HG02623 (cell line): Measurements from ENCODE around the gene SNORC.

Experiments
- ATAC-seq: cut with Tn5 transposase; IDR thresholded peaks from one replicate; pipeline ENCODE4 v1.9.1; 2021; ENCODE audit warnings: moderate library complexity; ENCODE audit not compliant: unreplicated experiment

SNORC gene

DNA sequence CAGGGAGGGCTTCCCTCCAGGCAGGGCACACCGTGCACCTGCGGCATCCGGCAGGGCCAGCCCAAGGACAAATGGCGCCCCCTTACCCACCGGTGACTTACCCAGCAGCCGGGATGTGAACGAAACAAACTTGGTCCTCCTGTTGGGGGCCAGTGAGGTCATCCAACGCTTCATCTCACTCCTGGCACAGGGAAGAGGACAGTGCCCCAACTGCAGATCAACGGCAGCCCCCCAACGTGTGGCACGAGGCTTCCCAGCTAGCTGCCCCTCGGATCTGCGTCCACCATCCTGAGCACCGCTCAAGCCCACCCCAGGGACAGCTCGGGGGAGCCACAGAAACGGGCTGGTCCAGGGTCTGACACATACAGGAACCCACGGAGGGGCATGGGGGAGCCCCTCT lies 12.0 kb downstream of the SNORC start:
- ATAC-seq, result no peak

DNA sequence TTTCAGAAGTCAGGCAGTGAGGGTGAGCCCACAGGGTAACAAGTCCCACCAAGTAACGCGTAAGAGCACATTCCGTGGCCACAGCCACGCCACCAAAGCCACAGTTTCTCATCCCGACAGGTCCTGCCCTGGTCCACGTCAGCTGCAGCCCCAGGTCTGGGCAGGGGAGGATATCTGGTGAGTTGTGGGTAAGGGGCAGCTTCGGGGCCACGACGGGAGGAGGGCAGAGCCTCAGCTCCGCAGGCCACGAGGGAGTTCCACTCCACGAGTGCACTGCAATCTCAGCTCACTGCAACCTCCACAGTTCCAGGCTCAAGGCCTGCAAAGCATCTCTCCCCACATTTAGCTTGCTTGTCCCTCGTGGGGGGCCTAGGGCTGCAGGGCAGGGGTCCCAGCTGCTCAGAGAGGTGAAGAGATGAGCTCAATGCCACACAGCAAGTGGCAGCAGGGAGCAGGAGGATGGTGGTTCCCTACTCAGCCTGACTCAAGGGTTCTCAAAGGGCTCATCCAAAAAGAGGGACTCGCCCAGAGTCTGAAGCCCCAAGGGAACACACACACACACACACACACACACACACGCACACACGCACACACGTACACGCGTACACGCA lies 12.5 kb downstream of the SNORC start:
- ATAC-seq, result no peak

DNA sequence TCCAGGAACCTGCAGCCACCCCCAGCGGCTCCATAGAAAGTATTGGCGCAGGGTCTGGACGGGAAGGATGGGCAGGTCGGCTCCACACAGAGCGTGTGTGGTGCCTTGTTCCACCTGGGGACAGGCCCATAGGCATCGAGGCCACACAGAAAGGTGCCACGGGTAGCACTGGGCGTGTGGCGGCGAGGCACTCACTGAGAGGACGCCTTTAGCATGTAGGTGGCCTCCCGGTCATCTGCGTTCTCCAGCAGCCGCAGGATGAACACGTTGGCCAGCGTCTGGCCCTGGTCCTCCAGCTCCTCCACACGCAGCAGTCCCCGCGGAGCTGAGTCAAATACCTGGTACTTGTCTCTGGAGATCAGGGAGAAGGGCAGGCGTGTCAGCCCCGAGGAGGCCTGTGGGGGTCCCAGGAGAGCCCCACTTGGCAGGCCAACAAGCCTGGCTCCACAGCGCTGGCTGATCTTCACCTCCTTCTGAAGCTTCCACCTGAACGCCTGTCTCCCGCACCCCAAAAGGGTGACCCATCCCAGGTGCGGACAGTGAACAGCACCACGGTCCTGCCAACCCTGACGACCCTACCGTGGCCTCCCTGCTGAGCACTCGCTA lies 13.2 kb downstream of the SNORC start:
- ATAC-seq, result no peak

DNA sequence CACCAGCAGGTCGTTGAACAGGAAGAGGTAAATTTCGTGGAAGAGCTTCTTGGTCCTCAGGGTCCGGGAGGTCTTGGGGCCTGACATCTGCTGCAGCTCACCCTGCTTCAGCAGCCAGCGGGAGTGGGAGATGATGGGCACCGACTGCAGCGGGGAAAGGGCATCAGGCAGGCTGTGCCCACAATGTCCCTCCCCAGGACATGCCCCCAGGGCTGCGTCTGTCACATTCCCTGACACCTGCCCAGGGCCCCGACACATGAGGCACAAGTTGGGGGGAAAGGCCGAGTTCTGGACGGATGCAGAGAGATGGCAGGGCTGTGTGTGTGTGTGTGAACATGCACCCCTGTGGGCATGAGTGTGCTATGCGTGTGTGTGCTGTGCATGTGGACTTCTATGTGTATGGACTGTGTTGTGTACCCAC lies 13.9 kb downstream of the SNORC start:
- ATAC-seq, result no peak

DNA sequence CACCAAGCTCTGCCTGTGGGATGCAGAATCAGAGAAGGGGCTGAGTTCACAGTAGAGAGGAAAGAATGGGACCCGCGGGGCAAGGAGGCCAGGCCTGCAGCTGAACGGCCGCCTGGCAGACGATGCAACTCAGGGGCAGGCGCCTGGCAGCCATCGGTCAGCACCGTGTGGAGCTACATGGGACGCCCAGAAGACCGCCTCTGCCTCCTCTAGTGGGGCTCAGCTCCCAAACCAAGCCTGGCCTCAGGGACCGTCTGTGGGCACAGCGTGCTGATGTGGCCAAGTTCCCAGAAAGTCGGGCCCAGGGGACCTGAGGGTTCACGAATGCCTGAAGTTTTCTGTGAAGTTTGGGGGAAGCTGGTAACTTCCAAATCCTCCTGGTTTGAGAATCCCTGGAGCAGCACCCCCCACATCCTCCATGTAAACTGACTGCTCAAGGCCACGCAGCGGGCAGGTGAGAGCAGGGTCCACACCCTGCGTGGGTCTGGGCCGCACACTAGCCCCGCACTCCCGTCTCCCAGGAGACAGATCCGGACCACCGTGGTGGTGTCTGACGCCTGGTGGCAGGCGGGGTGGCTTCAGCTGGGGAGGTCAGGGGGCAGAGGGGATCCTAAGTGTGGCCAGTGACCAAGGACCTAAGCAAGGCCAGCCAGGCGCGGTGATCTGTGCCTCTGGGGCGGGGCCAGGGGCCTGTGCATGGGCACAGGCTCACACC lies 14.6 kb downstream of the SNORC start:
- no peak for ATAC-seq

DNA sequence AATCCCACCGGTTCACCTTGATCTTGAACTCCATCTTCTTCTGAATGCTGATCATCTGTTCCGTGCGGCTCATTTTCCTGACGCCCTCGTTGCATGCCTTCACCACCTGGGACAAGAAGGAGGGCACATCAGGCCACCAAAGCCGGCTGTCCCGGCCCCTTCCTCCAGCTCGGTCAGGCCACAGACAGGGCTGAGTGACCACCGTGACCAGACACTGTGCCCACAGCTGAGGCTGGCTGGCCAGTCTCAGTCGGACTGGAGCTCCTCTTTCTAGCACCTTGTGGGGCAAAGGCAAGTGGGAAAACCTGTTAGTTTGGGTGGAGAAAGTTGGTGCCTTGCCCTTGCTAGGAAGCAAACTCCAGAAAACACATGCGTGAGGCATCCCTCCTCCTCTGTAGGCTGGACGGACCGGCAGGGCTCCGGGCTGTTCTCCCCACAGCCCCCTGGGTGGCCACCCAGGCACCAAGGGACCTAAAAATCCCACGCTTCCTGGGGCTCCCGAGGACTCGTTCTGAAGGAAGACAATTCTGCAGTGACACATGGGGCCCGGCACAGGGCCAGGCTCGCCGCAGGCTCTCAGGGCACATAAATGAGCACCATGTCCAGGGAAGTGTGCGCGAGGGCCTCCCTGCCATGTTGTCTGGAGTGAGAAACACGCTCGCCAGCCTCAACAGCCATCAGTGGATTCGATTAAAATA lies 15.3 kb downstream of the SNORC start:
- ATAC-seq, result no peak

DNA sequence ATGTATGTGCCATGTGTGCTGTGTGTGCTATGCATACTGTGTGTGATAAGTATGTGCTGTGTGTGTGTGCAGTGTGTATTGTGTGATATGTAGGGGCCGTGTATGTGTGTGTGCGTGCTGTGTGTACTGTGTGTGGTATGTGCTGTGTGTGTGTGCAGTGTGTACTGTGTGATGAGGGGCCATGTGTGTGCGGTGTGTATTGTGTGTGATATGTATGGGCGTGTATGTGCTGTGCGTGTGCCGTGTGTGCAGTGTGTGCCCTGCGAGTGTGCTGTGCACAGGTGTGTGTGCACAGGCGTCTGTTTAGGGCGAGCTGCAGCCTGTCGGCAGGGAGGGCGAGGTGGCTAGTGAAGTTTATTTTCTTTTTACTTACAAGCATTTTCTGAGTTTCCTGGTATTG lies 16.1 kb downstream of the SNORC start:
- ATAC-seq, result no peak

DNA sequence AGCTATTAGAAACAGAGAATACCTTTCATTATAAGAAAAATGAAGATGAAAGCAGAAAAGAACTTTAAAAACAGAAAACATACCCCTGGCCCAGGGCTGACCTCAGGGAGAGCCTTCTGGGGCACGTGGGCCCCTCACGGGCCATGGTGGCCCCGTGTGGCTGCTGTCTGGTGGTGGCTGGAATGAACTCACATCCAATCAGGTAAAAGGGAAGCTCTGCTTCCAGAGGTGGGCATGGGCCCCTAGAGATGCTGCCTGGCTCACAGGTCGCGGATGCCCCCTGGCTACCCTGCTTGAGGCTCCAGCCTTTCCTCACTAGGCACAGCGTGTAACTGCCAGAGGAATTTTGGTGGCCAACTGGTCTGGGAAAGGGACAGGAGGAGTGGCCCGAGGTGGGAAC lies 16.6 kb downstream of the SNORC start:
- no peak for ATAC-seq

DNA sequence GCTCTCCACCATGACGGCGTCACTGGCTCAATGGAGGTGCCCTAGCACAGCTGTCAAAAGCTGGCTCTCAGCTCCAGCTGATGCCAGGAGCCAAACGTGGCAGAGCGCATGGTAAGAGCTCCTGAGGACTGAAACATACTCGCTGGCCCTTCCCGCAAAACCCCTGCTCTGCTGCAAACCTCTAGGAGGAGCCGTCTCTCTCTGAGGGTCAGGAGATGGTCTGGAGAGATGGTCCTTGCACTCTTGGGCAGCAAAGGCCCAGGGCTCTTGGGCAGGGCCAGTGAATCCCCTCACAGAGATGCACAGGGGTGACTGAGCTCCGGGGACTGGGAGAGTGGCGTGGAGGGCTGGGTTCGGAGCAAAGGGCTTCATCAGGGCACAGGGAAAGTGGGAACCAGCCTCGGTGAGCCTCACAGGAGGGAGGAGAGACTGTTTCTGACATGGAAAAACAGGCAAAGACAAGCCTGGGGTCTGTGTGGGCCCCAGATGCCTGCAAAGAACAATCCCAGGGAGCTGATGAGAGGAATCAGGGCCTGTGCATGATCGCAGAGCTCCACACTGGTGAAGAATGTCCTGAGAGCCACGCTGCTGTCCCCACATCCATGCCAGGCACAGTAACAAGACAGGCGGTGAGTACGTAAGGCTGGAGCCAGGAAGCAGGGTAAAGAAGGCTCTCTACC lies 17.2 kb downstream of the SNORC start:
- no peak for ATAC-seq

DNA sequence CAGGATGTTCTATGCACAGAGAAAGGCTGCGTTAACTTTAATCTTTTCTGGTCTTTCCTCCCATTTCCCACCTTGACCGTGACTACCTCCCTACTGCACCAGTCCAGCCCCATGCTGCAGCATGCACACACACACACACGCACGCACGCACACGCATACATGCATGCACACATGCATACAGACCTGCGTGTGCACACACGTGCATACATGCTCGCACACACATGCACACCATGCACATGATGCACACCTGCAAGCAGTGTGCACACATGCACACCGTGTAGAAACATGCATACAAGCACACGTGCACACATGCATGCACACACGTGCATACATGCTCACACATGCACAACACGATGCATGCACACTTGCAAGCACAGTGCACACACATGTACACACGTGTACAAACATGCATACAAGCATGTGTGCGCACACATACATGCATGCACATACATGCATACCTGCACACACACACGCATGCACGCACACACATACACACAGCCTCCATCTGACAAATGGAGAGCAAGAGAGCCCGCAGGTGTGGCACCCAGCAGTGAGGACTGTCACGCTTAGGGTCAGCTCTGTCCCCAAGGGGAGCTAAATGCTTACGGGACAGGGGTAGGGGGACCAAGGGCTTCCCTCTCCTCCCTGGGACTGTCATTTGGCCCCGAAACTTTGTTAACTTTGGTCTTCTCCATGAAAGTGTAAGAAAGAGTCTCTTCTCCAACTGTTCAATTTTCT lies 18.2 kb downstream of the SNORC start:
- no peak for ATAC-seq

DNA sequence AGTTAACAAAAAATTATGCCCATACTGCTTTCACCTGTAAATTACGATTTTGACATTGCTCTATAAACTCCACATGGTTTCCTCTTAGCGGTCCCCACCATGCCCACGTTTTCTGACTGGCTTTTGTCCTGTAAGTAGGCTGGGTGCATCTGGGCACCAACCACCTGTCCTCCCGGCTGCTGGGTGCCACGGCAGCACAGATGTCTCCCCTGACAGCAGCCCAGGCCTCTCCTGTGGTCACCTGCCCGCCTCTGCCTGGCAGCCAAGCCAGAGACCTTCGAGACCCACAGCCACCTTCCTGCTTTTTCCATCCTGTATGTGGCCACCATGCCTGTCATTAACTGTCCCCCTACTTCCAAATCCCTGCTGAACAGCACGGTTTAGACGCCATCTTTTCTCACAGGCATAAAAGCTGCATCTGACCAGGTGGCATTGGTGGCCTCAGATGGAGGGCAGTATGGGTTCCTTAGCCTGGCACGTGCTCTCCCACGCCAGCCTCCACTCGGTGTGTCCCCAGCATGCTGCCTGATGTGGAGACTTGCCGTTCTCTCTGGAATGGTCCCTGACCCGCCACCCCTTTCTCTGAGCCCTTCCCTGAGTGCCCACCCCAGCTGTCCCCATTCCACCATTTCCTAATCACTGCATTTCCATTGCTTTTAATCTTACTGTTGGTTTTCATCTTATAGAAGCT lies 18.9 kb downstream of the SNORC start:
- ATAC-seq, result no peak

DNA sequence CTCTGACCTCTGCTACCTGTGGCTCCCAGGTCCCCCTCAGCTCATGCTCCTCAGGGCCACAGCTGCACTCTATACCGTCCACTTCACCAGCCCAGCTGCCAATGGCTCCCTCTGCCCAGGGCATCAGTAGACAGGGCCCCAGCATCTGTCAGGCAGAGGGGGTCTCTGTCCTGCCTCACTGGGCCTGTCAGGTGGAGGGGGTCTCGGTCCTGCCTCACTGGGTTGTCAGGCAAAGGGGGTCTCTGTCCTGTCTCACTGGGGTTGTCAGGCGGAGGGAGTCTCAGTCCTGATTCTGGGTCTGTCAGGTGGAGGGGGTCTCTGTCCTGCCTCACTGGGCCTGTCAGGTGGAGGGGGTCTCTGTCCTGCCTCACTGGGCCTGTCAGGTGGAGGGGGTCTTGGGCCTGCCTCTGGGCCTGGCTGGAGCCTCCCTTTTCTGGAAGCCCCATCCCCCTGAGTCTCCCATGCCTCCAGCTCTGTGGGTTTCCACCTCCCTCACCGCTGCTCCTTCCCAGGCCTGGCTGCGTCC lies 19.9 kb downstream of the SNORC start:
- ATAC-seq, result no peak

DNA sequence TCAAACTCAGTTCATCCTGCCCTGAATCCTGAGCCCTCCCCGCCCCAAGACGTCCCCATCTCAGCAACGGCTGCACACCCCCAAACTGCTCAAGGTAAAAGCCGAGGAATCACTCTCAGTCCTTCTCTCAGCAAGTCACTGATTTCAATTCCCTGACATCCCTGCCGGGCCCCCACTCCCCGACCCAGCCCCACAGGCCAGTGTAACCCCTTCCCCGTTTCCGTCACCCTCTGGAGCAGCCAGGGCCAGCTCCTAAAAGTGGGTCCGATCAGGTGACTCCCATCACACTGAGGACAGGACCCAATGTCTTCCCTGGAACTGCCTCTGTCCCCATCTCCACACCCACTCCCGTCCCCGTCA lies 20.5 kb downstream of the SNORC start:
- no peak for ATAC-seq

DNA sequence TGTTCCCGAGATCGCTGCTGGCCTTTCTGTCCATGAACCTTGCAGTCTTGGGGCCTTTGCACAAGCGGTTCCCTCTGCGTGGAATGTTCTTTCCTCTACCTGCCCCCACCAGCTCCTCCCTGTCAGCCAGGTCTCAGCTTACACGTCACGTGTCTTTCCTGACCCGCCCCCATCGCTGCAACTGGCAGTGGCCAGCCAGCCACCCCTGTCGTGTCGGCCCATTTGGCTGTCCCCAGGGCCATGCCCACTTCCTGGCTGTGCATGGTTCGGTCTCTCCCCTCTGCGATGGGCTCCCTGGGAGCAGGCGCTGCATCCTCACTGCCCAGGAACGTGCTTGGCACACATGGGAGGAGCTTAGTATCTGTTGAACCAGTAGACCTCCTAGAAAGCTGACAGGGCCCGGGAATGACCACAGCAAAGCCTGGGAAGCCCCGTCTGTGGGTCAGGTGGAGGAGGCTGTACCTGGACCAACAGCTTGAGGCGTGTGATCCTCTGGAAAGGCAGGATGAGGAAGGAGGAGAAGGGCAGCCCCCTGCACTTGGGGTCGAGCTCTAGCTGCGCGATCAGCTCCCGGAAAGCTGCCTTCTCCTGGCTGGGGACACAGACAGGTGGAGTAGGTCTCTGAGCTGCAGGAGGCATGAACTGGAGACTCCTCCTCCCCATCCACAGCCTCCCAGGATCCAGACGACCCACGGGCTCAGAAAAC lies 21.0 kb downstream of the SNORC start:
- no peak for ATAC-seq

DNA sequence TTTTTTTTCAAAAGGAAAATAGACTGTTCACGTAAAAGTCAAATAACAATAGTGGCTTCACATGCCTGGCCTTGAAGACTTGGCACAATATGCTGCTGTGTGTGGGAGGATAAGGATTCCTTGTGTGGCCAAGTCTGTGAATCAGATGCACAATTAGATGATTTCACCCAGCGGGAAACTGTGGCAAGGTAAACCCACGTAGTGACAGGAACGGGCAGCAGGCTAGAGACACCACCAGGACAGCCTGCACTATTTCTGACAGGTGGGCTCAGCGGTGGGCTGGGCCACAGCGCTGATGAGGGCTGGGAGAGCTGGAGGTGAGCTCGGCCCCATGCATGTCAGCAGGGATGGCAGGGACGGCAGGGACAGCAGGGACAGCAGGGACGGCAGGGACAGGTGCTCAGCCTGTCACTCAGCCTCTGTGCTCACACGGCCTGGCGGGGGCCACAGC lies 21.6 kb downstream of the SNORC start:
- ATAC-seq, result no peak

DNA sequence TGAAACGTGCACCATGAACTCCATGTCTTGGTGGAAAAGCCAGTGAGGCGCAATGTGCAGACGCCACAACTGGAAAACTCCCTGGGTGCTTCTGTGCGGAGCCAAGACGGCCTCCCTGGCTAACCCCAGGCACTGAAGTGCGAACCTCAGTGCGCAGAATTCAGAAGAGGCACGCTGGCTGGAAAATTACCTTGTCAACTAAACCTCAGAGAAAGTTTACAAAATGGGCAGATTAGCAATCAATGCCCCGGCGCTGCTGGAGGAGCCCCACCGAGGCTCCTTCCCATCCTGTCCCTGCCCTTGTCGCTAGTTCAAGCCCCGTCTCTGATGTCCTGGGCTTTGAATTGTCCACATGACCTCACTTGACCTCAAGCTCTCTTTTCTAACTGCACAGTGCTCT lies 22.2 kb downstream of the SNORC start:
- no peak for ATAC-seq

DNA sequence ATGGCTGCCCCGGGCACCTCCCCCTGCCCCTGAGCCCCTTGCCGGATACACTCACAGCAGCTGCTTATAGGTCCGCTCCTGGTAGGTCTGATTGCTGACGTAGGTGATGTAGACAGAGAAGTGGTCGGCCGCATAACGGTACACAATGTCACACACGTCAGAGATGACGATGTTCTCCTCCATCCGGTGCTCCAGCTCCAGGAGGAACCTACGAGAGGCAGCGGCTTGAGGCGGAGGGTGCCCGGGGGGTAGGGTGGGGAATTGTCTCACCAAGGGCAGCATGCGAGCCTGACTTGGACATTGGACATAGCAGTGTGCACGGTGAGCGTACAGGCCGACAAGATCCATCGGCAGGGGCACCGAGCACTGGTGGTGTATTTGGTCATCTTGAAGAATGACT lies 22.8 kb downstream of the SNORC start:
- ATAC-seq, result no peak

DNA sequence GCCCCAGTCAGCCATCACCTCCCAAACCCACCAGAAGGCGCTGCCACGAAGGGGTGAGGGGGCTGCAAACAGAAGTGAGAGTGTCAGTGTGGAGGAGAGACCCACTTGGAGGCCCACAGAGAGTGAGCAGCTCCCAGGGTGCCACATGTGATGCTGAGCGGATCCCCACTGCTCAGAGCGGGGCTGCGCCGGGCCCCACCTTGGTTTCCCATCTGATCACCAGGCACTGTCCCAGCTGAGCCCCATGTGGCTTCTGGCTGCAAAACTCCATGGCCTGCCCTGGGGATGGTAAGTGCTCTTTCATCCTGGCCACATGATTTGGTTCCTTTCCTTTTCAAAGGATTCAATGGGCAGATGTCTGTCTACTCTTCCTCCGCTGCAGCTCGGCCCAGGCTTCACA lies 23.8 kb downstream of the SNORC start:
- no peak for ATAC-seq

DNA sequence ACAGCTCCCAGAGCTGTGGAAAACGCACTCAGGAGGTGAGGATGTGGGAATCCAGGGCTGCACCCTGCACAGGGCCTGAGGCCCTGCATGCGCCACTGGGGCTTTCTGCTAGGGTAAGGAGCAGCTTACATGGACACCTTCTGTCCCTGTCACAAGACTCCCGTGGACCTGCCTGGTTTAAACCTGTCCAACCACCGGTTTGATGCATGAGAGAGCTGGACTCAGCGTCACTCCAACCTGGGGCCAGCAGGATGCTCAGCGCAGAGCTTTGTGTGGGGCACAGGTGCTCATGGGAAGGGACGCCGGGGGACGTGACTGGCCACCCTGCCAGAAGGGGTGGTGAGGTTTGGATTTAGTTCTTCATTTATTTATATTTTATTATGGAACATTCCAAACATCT lies 24.2 kb downstream of the SNORC start:
- ATAC-seq, result no peak
